ENCODE data around the gene NCAPH2.
A peak's percentile ranks its signal among the peaks of the same experiment; 100 is the strongest.

NCAPH2 gene

GRCh38 chr22:50507991-50508884, at the start of gene NCAPH2:
Gene NCAPH2, plus strand, starts transcription at chr22:50508224. Its CDS starts 114 bp downstream, at chr22:50508338.
- Mint-ChIP-seq H3K4me3 (peak within 1 kb of the TSS; percentile 95), H3K4me1 (peaks cover 15% of the 10 kb centered on the region), H3K27me3 (ENCODE audit: low read depth, poor library complexity) (no peaks in the 10 kb centered on the region), H3K27ac (peak within 1 kb of the TSS; percentile 98), H3K9me3 (no peaks in the 10 kb centered on the region), H3K36me3 (ENCODE audit: low read depth) (peaks cover 9% of the 10 kb centered on the region)
- peak; percentile 98 for DNase-seq
- no peak for TF ChIP-seq CTCF (IDR thresholded peaks at IDR 0.05)

- no peaks in the 10 kb centered on the region for H3K4me1 Mint-ChIP-seq
- peaks cover 15% of the 10 kb centered on the region for H3K36me3 Mint-ChIP-seq (ENCODE audit: low read depth)
- no peak for TF ChIP-seq CTCF (IDR thresholded peaks at IDR 0.05)
- no peak overlapping the region for H3K4me3 Mint-ChIP-seq
- H3K9me3 Mint-ChIP-seq, result no peaks in the 10 kb centered on the region
- no peak for DNase-seq
- H3K27ac Mint-ChIP-seq, result no peak overlapping the region
- H3K27me3 Mint-ChIP-seq (ENCODE audit: low read depth, poor library complexity), result no peaks in the 10 kb centered on the region
These were observed 49.0 kb upstream of the NCAPH2 start for GRCh38 chr22:50459016-50459415.

GRCh38 chr22:50459496-50460140, 48.4 kb upstream of the NCAPH2 start:
- Mint-ChIP-seq H3K4me3 (no peak overlapping the region), H3K27ac (no peak overlapping the region), H3K36me3 (ENCODE audit: low read depth) (peaks cover 13% of the 10 kb centered on the region), H3K4me1 (no peaks in the 10 kb centered on the region), H3K27me3 (ENCODE audit: low read depth, poor library complexity) (no peaks in the 10 kb centered on the region), H3K9me3 (no peaks in the 10 kb centered on the region)
- TF ChIP-seq CTCF (IDR thresholded peaks at IDR 0.05), result no peak
- DNase-seq, result no peak

- Mint-ChIP-seq H3K4me1 (no peaks in the 10 kb centered on the region), H3K27ac (no peak overlapping the region), H3K9me3 (no peaks in the 10 kb centered on the region), H3K4me3 (no peak overlapping the region), H3K27me3 (ENCODE audit: low read depth, poor library complexity) (no peaks in the 10 kb centered on the region), H3K36me3 (ENCODE audit: low read depth) (peaks cover 9% of the 10 kb centered on the region)
- no peak for DNase-seq
- no peak for TF ChIP-seq CTCF (IDR thresholded peaks at IDR 0.05)
These were observed 47.1 kb upstream of the NCAPH2 start for GRCh38 chr22:50460938-50461337.

GRCh38 chr22:50461536-50461935, 46.5 kb upstream of the NCAPH2 start:
- Mint-ChIP-seq H3K27ac (no peak overlapping the region), H3K27me3 (ENCODE audit: low read depth, poor library complexity) (no peaks in the 10 kb centered on the region), H3K36me3 (ENCODE audit: low read depth) (peaks cover 12% of the 10 kb centered on the region), H3K9me3 (no peaks in the 10 kb centered on the region), H3K4me1 (no peaks in the 10 kb centered on the region), H3K4me3 (no peak overlapping the region)
- no peak for TF ChIP-seq CTCF (IDR thresholded peaks at IDR 0.05)
- DNase-seq, result no peak
